Measurements from ENCODE around the gene SMPD2.

Gene SMPD2

GRCh38 chr6:109440331-109441068, at the start of gene SMPD2, which contains the start of gene PPIL6:
Gene SMPD2, plus strand, starts transcription at chr6:109440724. Its CDS starts 398 bp downstream, at chr6:109441122.
Gene PPIL6, minus strand, starts transcription at chr6:109440628. Its CDS starts 38 bp downstream, at chr6:109440590.
- peak; percentile 35 to 68 (median 47) for DNase-seq (ENCODE audit: low read depth in 3 of 3, low spot score in 1 of 3)

- DNase-seq (ENCODE audit: low read depth in 3 of 3, low spot score in 1 of 3) = no peak
These were observed 47.2 kb upstream of the SMPD2 start for GRCh38 chr6:109393157-109393885.

GRCh38 chr6:109393886-109394281, 46.6 kb upstream of the SMPD2 start:
- DNase-seq (ENCODE audit: low read depth in 3 of 3, low spot score in 1 of 3) = no peak

- DNase-seq (ENCODE audit: low read depth in 3 of 3, low spot score in 1 of 3) = no peak
These were observed 44.3 kb upstream of the SMPD2 start for GRCh38 chr6:109396046-109396718.

- DNase-seq (ENCODE audit: low read depth in 3 of 3, low spot score in 1 of 3) = no peak
These were observed 43.5 kb upstream of the SMPD2 start for GRCh38 chr6:109397020-109397419.

GRCh38 chr6:109406196-109406595, 34.3 kb upstream of the SMPD2 start:
- no peak for DNase-seq (ENCODE audit: low read depth in 3 of 3, low spot score in 1 of 3)

GRCh38 chr6:109411034-109411433, 29.5 kb upstream of the SMPD2 start:
- DNase-seq (ENCODE audit: low read depth in 3 of 3, low spot score in 1 of 3) = no peak

- no peak for DNase-seq (ENCODE audit: low read depth in 3 of 3, low spot score in 1 of 3)
These were observed 22.9 kb upstream of the SMPD2 start for GRCh38 chr6:109417646-109418045.

- DNase-seq (ENCODE audit: low read depth in 3 of 3, low spot score in 1 of 3) = no peak
These were observed 19.8 kb upstream of the SMPD2 start for GRCh38 chr6:109420751-109421150.

- no peak for DNase-seq (ENCODE audit: low read depth in 3 of 3, low spot score in 1 of 3)
These were observed 19.3 kb upstream of the SMPD2 start for GRCh38 chr6:109421184-109421583.

- no peak for DNase-seq (ENCODE audit: low read depth in 3 of 3, low spot score in 1 of 3)
These were observed 15.6 kb upstream of the SMPD2 start for GRCh38 chr6:109424946-109425345.

- no peak for DNase-seq (ENCODE audit: low read depth in 3 of 3, low spot score in 1 of 3)
These were observed 11.5 kb upstream of the SMPD2 start for GRCh38 chr6:109428889-109429477.

GRCh38 chr6:109429496-109429895, 11.0 kb upstream of the SMPD2 start:
- no peak for DNase-seq (ENCODE audit: low read depth in 3 of 3, low spot score in 1 of 3)

GRCh38 chr6:109434456-109434855, 6.1 kb upstream of the SMPD2 start:
- DNase-seq (ENCODE audit: low read depth in 3 of 3, low spot score in 1 of 3) = no peak

- no peak for DNase-seq (ENCODE audit: low read depth in 3 of 3, low spot score in 1 of 3)
These were observed 4.5 kb upstream of the SMPD2 start for GRCh38 chr6:109436041-109436440.

- peak in 1 of 3 donors; percentile 29 for DNase-seq (ENCODE audit: low read depth in 3 of 3, low spot score in 1 of 3)
These were observed 719 bp downstream of the SMPD2 start for GRCh38 chr6:109441069-109441816.

- no peak for DNase-seq (ENCODE audit: low read depth in 3 of 3, low spot score in 1 of 3)
These were observed 1.9 kb downstream of the SMPD2 start for GRCh38 chr6:109442393-109442924.

GRCh38 chr6:109443425-109443950, 3.0 kb downstream of the SMPD2 start:
- DNase-seq (ENCODE audit: low read depth in 3 of 3, low spot score in 1 of 3) = no peak

- no peak for DNase-seq (ENCODE audit: low read depth in 3 of 3, low spot score in 1 of 3)
These were observed 4.9 kb downstream of the SMPD2 start for GRCh38 chr6:109445382-109445781.

GRCh38 chr6:109446072-109446471, 5.5 kb downstream of the SMPD2 start:
- DNase-seq (ENCODE audit: low read depth in 3 of 3, low spot score in 1 of 3) = no peak
